HCT116 (cell line): ENCODE data around the gene TCF15. TPM values are rescaled to one million over a fixed set of nuclear protein-coding genes. Genes with fewer than 3 reads are reported as not detected.

Experiments
- ATAC-seq: fragments of 200-7000 bp; cut with Tn5 transposase; 2 replicates; pipeline ENCODE4 v1.9.1; 2020; ENCODE audit warnings: mild to moderate bottlenecking, moderate library complexity
- BruUV-seq: library from RNA; stranded (reverse); fragments of 400-500 nt; replicated peaks from 2 replicates; lab custom pipeline; 2021; lab: Mats Ljungman, UMichigan
- CTCF ChIA-PET: fragments of 300-600 bp; sonication (Branson Sonifier 250); formaldehyde crosslinking; loops from one replicate; lab custom pipeline; 2021; ENCODE audit warnings: antibody characterized with exemption; lab: Charles Lee
- POLR2A ChIA-PET: fragments of 300-600, 350-600 bp; sonication (Branson Sonifier 250); formaldehyde crosslinking; loops from one replicate; lab custom pipeline; 2021; ENCODE audit warnings: antibody characterized with exemption; lab: Charles Lee
- RAD21 ChIA-PET, 2 experiments: fragments of 300-600 bp; sonication (Branson Sonifier 250); formaldehyde crosslinking; loops; one replicate each; lab custom pipeline; 2023; ENCODE audit warnings: low total read pairs in 2 of 2; ENCODE audit not compliant: uncharacterized antibody in 2 of 2, unreplicated experiment in 2 of 2, low non-redundant PET in 1 of 2; lab: Charles Lee
- DNase-seq: peaks from one replicate; pipeline ENCODE4 v3.0.0-alpha.2; 2010; ENCODE audit warnings: low read depth, low spot score
- H2AFZ ChIP-seq: fragments of 200-600 bp; shearing (Covaris generic), sonication (generic); 2 replicates; pipeline ENCODE4 v1.6.1; 2017; ENCODE audit warnings: low read depth, mixed run types, mixed read lengths, antibody characterized with exemption, low read length; ENCODE audit not compliant: poor library complexity, severe bottlenecking
- H3K27ac ChIP-seq: 2 replicates; pipeline ENCODE4 v1.5.1; 2012; ENCODE audit warnings: low read depth, low read length
- H3K27me3 ChIP-seq: fragments of 200-600 bp; sonication (generic); 2 replicates; pipeline ENCODE4 v1.6.1; 2016; ENCODE audit warnings: mixed run types, low read length, mixed read lengths; ENCODE audit not compliant: insufficient read depth
- H3K36me3 ChIP-seq, 2 experiments: fragments of 200-500 bp in 1 of 2; fragments of 200-600 bp in 1 of 2; sonication (Bioruptor generic) in 1 of 2; sonication (generic) in 1 of 2; 2 replicates each; pipeline versions ENCODE4 v1.5.1 to v1.6.1; 2014 to 2016; ENCODE audit warnings: low read length in 2 of 2, inconsistent platforms in 1 of 2, mixed read lengths in 1 of 2, mixed run types in 1 of 2; ENCODE audit not compliant: insufficient read depth in 2 of 2, control insufficient read depth in 1 of 2
- H3K4me1 ChIP-seq, 2 experiments: fragments of 200-600 bp in 1 of 2; sonication (generic) in 1 of 2; 2 replicates each; pipeline versions ENCODE4 v1.5.1 to v1.6.1; 2012 to 2017; ENCODE audit warnings: low read length in 2 of 2, inconsistent platforms in 1 of 2, mild to moderate bottlenecking in 1 of 2, mixed read lengths in 1 of 2, mixed run types in 1 of 2, moderate library complexity in 1 of 2; ENCODE audit not compliant: insufficient read depth in 2 of 2, control insufficient read depth in 1 of 2
- H3K4me2 ChIP-seq: fragments of 200-600 bp; sonication (generic); 2 replicates; pipeline ENCODE4 v1.6.1; 2017; ENCODE audit warnings: mixed run types, low read length, mixed read lengths
- H3K4me3 ChIP-seq, 2 experiments: fragments of 200-600 bp in 1 of 2; sonication (generic) in 1 of 2; replicated peaks in 1 of 2; 2 replicates each; pipeline ENCODE4 v1.5.1; 2011 to 2016; ENCODE audit warnings: low read length in 2 of 2, control low read depth in 1 of 2, low read depth in 1 of 2, mild to moderate bottlenecking in 1 of 2, mixed read lengths in 1 of 2, mixed run types in 1 of 2
- H3K79me2 ChIP-seq: fragments of 200-600 bp; sonication (generic); 2 replicates; pipeline ENCODE4 v1.6.1; 2017; ENCODE audit warnings: mild to moderate bottlenecking, mixed run types, low read length, moderate library complexity, mixed read lengths; ENCODE audit not compliant: insufficient read depth
- H3K9ac ChIP-seq: fragments of 200-600 bp; sonication (generic); 2 replicates; pipeline ENCODE4 v1.6.1; 2016; ENCODE audit warnings: low read length, mixed read lengths
- H3K9me2 ChIP-seq: fragments of 200-600 bp; sonication (generic), shearing (Covaris generic); 2 replicates; pipeline ENCODE4 v1.6.1; 2017; ENCODE audit warnings: mixed run types, mild to moderate bottlenecking, moderate library complexity; ENCODE audit not compliant: insufficient read depth
- H3K9me3 ChIP-seq, 2 experiments: fragments of 200-500 bp in 1 of 2; fragments of 200-600 bp in 1 of 2; sonication (Bioruptor generic) in 1 of 2; sonication (generic) in 1 of 2; 2 replicates each; pipeline ENCODE4 v1.6.1; 2014 to 2017; ENCODE audit warnings: low read length in 2 of 2, mixed read lengths in 2 of 2, inconsistent platforms in 1 of 2, low read depth in 1 of 2, mild to moderate bottlenecking in 1 of 2, mixed run types in 1 of 2, moderate library complexity in 1 of 2; ENCODE audit not compliant: control insufficient read depth in 1 of 2, insufficient read depth in 1 of 2
- H4K20me1 ChIP-seq: fragments of 200-600 bp; sonication (generic), shearing (Covaris generic); 2 replicates; pipeline ENCODE4 v1.6.1; 2017; ENCODE audit warnings: mixed run types, mild to moderate bottlenecking, moderate library complexity; ENCODE audit not compliant: insufficient read depth
- EZH2 ChIP-seq: fragments of 200-600 bp; sonication (generic); IDR thresholded peaks from 2 replicates; pipeline ENCODE4 v1.6.1; 2017; ENCODE audit warnings: antibody characterized with exemption, mixed run types
- FOSL1 ChIP-seq: IDR thresholded peaks from 2 replicates; pipeline ENCODE4 v1.6.1; 2012; ENCODE audit warnings: low read depth
- JUND ChIP-seq: IDR thresholded peaks from 2 replicates; pipeline ENCODE4 v1.6.1; 2012
- POLR2A ChIP-seq: IDR thresholded peaks from 2 replicates; pipeline ENCODE4 v1.7.0; 2011; ENCODE audit warnings: borderline replicate concordance; ENCODE audit not compliant: insufficient read depth, insufficient read length; ENCODE audit errors: extremely low read depth
- TCF7L2 ChIP-seq: IDR thresholded peaks from 2 replicates; pipeline ENCODE4 v1.7.0; 2011; ENCODE audit warnings: borderline replicate concordance, inconsistent platforms; ENCODE audit not compliant: insufficient read depth, insufficient read length; ENCODE audit errors: extremely low read depth
- ZNF274 ChIP-seq: fragments of 200-500 bp; sonication (Bioruptor generic); IDR thresholded peaks from 2 replicates; pipeline ENCODE4 v1.6.1; 2014; ENCODE audit warnings: mild to moderate bottlenecking, low read depth, low read length, inconsistent platforms
- intact Hi-C: fragments of 100-400 bp; cut with micrococcal nuclease; formaldehyde crosslinking; loops from 2 replicates; pipeline ENCODE4 v1.10.0; 2022
- total RNA-seq: library from RNA; stranded (reverse); gene quantifications from one replicate; pipeline ENCODE4 v1.2.1, GENCODE V29; 2021; ENCODE audit not compliant: unreplicated experiment
- TF ChIP-seq, protein P1 (sequence below): IDR thresholded peaks from 2 replicates; pipeline ENCODE4 v1.6.1; 2011; ENCODE audit warnings: mild to moderate bottlenecking, low read length, moderate library complexity; ENCODE audit not compliant: insufficient replicate concordance; ENCODE audit errors: extremely low read depth
- TF ChIP-seq, protein P2 (sequence below): IDR thresholded peaks from 2 replicates; pipeline ENCODE4 v1.6.1; 2012

Gene TCF15
- total RNA-seq, 1 experiment from 2014 or later = not detected

DNA sequence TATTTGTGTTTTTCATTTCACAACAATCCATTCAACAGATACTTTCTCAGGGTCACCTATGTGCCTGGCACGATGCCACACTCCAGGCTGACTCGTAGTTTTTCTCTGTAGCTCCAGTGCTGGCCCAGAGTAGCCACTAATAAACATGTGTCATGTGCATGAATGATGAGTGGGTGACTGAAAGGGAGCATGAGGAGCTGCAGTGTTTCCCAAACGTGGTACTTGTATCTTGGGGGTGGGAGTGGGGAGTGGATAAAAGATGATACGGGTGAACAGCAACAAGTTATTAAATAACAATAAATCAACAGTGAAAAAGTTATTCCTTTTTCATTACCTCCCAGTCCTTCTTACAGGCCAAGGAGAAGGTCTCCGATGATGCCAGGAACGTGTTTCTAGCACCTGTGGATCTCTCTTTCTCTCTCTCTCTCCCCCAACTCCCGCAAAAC is 25.8 kb upstream of the TCF15 start:
- DNase-seq (no peak), ATAC-seq (no peak)
- no peak overlapping the region for H2AFZ ChIP-seq
- no peak for TF ChIP-seq JUND
- TF ChIP-seq, protein P1, sequence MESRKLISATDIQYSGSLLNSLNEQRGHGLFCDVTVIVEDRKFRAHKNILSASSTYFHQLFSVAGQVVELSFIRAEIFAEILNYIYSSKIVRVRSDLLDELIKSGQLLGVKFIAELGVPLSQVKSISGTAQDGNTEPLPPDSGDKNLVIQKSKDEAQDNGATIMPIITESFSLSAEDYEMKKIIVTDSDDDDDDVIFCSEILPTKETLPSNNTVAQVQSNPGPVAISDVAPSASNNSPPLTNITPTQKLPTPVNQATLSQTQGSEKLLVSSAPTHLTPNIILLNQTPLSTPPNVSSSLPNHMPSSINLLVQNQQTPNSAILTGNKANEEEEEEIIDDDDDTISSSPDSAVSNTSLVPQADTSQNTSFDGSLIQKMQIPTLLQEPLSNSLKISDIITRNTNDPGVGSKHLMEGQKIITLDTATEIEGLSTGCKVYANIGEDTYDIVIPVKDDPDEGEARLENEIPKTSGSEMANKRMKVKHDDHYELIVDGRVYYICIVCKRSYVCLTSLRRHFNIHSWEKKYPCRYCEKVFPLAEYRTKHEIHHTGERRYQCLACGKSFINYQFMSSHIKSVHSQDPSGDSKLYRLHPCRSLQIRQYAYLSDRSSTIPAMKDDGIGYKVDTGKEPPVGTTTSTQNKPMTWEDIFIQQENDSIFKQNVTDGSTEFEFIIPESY = no peak
- TF ChIP-seq EZH2 = no peak
- TF ChIP-seq, protein P2, sequence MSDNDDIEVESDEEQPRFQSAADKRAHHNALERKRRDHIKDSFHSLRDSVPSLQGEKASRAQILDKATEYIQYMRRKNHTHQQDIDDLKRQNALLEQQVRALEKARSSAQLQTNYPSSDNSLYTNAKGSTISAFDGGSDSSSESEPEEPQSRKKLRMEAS = no peak
- no peak for TF ChIP-seq POLR2A
- no peak for TF ChIP-seq ZNF274
- no peak for TF ChIP-seq TCF7L2
- TF ChIP-seq FOSL1 = no peak
- H3K79me2 ChIP-seq = no peaks in the 10 kb centered on the region
- H3K4me1 ChIP-seq = no peaks in the 10 kb centered on the region
- no peak overlapping the region for H3K4me3 ChIP-seq
- H3K4me2 ChIP-seq = no peak overlapping the region
- no peak overlapping the region for H3K9ac ChIP-seq
- intact Hi-C loops = no loop called here
- ChIA-PET CTCF (no interaction called here), POLR2A (no interaction called here), RAD21 (no interaction called here)
- no peaks in the 10 kb centered on the region for H3K9me2 ChIP-seq
- H3K36me3 ChIP-seq = no peaks in the 10 kb centered on the region
- H3K27ac ChIP-seq = no peak overlapping the region
- no peaks in the 10 kb centered on the region for H3K27me3 ChIP-seq
- BruUV-seq = no TSS peak
- H3K9me3 ChIP-seq = no peaks in the 10 kb centered on the region
- no peaks in the 10 kb centered on the region for H4K20me1 ChIP-seq
